HS-5 (cell line): ENCODE results near the gene IFIT1.
"Not testable (repeated sequence)": the region's sequence is repeated elsewhere in the genome, so short reads cannot be mapped to it uniquely, and the experiment has no call there.

Experiments used
- DNase-seq: peaks from one replicate; pipeline ENCODE4 v3.0.0-alpha.2; 2012; ENCODE audit warnings: low read depth

Gene IFIT1

DNA sequence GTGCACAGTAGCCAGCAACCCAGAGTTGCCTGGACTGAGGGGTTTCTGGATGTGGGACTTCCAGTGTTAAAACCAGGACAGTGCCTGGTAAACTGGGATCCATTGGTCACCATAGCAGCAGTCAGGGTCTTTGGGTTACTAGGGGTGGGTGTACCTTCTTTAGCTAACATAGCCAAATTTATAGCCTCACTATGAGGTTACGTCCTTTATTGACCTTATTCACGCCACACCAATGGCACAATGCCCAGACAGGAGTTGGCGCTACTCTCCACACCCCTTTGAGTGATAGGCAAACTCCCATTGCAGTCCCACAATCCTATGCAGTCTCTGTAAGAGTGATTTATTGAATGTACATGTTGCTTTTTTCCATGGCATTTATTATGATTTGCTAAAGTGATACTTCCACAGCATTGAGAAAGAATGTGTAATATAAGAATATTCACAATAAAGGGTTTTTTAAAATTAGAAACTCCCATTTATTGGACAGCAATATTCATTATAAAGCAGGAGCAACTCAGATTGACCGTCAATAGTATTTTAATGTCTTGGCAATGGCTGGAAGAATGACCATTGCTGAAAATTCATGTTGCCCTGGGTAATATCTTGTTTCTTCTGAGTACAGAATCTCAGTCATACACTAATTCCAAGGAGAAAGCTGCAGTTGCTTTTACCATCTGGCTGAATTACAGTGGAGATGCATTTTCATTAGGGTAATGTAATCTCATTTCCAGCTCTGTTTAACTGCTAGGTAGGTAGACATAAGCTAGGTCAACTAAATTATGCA, 48.0 kb downstream of the IFIT1 start:
- no peak for DNase-seq

DNA sequence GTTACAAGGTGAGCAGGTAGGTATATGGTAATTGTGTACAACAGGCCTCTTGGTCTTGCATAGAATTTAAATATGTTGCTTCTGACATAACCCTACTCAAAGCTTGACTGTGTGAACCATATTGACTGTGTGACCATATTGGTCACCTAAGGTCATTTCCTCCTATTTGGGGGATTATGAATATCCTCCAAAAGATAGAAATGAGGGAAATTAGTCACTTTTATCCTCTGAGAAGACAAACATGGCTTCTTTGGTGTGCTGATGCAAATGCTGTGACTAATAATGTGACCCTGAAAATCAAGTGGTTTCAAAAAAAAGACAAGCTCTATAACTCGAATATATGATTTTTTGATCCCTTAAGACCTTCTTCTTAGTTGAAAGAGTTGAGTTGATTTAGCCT, 49.9 kb downstream of the IFIT1 start:
- DNase-seq: no peak

DNA sequence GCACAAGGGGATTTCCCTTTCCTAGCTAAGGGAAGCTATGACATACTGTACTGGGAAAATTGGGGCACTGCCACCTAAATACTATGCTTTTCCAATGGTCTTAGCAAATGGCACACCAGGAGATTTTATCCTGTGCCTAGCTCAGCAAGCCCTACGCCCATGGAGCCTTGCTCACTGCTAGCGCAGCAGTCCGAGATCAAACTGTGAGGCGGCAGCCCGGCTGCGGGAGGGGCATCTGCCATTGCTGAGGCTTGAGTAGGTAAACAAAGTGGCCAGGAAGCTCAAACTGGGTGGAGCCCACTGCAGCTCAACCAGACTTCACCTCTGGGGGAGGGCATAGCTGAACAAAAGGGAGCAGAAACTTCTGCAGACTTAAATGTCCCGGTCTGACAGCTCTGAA, 52.4 kb downstream of the IFIT1 start:
- DNase-seq: not testable (repeated sequence)

DNA sequence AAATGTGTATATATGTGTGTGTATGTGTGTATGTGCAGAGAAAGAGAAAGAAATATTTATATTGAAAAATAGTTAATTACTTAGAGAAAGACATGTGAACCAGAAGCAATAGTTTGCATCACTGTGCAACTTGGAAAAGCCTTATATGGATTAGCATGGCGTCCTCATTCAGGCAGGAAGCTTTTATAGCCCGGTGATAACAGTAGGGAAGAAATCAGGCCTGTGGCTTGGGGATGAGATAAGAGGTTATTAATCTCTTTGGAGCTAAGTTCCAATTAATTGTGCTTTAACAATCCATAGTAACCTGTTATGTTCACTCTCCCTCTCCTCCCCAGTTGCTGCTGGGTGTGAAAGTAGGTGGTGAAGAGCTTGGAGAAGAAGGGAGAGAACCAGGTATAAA, 58.5 kb downstream of the IFIT1 start:
- no peak for DNase-seq

DNA sequence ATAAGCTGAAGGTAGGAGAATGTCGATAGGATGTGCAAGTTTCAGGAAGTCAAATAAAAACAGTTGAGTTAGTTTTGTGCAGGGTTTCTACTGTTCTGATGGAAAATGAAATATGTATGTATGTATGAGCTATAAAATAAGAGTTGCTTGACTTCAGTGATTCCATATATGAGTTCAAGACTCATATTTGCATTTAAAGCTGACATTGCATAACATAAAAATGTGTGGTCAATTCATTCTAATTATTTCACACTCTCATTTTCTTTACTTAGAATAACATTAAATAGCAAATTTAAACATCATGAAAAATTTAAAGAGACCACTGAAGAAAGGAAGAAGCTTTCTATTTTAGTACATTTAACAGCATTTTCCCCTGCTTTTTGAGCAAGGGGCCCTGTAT, 59.8 kb downstream of the IFIT1 start:
- DNase-seq: no peak

DNA sequence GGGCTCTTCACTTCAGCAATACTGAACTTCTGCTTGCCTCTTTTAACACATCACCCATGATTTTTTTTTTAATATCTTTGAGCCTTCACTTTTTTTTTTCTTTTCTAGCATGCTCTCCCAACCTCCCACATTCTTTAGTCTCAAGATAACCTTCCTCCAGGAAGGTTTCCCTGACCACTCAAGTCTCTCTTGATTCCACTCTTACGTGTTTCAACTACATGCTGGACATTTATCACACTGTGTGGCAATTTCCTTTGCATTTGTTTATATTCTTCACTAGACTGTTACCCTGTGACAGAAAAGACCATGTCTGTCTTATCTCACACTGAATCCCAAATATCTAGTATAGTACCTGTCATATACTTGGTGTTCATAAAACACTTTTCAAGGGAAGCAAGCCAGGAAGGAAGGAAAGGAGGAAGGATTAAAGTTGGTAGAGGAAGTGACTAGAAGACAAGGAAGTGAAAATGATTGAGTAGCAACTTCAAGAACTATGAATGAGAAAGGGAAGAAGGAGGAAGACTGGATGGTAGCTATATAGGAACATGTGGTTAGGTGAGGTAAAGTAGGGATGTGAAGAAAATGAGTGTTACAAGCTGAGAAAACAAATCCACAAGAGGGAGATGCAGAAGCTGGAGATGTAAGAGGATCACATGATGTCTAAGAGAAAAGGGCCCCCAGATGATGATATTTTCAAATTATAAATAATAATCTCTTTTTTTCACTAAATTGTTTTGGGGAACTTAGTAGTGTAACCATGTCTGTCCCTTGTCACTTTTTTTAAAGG, 62.3 kb downstream of the IFIT1 start:
- no peak for DNase-seq
